ENCODE measurements around the gene DEDD. TPM values are rescaled to one million over a fixed set of nuclear protein-coding genes. Genes with fewer than 3 reads are reported as not detected.

The DEDD gene
- total and polyA plus RNA-seq, 2 of the 13 experiments (the other 11 are each of a cell fraction or from before 2014, with no cell fraction given) = 12.6 to 27.8 TPM

GRCh38 chr1:161096530-161096929 is 35.9 kb downstream of the DEDD start (continued):
- no peak for TF ChIP-seq PBX2 (CRISPR knock-in tag; IDR thresholded peaks at IDR 0.05)
- TF ChIP-seq KMT2B (CRISPR knock-in tag; IDR thresholded peaks at IDR 0.05) = no peak
- TF ChIP-seq HNF4G (IDR thresholded peaks at IDR 0.05; ENCODE audit: borderline replicate concordance, low read depth, low read length) = no peak
- TF ChIP-seq HNF4G (CRISPR knock-in tag; IDR thresholded peaks at IDR 0.05; ENCODE audit: borderline replicate concordance, low read depth) = no peak
- no peak for TF ChIP-seq ZNF30 (CRISPR knock-in tag; IDR thresholded peaks at IDR 0.05)
- TF ChIP-seq SRSF9 (IDR thresholded peaks at IDR 0.05; ENCODE audit: borderline replicate concordance, insufficient read depth, low read depth, low read length, poor library complexity, severe bottlenecking) = no peak
- TF ChIP-seq SAFB2 (CRISPR knock-in tag; IDR thresholded peaks at IDR 0.05; ENCODE audit: borderline replicate concordance, low read depth) = no peak
- TF ChIP-seq PHF21A (CRISPR knock-in tag; IDR thresholded peaks at IDR 0.05) = no peak
- TF ChIP-seq ZNF121 (CRISPR knock-in tag; IDR thresholded peaks at IDR 0.05) = no peak
- TF ChIP-seq RFX5 (IDR thresholded peaks at IDR 0.05; ENCODE audit: low read depth, low read length) = no peak
- TF ChIP-seq JDP2 (CRISPR knock-in tag; IDR thresholded peaks at IDR 0.05; ENCODE audit: borderline replicate concordance) = no peak
- TF ChIP-seq JUND (CRISPR knock-in tag; IDR thresholded peaks at IDR 0.05) = no peak
- no peak for TF ChIP-seq SIN3A (IDR thresholded peaks at IDR 0.05; ENCODE audit: borderline replicate concordance, low read depth, low read length)
- no peak for TF ChIP-seq RNF2 (conservative IDR thresholded peaks at IDR 0.05; ENCODE audit: low read depth)

GRCh38 chr1:161096015-161096414 is 36.5 kb downstream of the DEDD start:
- Histone ChIP-seq H3K9me3 (ENCODE audit: low read length) (no peaks in the 10 kb centered on the region), H3K27ac (ENCODE audit: extremely low read length, insufficient read depth, low read length) (no peak overlapping the region), H3K27me3 (ENCODE audit: control insufficient read depth in 1 of 2, insufficient read depth in 2 of 2, low read length in 2 of 2) (peaks cover 0 to 15% of the 10 kb centered on the region in 2 experiments; a peak in 2 of 5 replicates), H4K20me1 (ENCODE audit: insufficient read depth, low read length) (no peaks in the 10 kb centered on the region), H3K36me3 (replicated peaks in 1 of 2; ENCODE audit: control insufficient read depth in 1 of 2, insufficient read depth in 2 of 2, low read length in 2 of 2) (peaks cover 0 to 3% of the 10 kb centered on the region in 2 experiments; a peak in 3 of 5 replicates), H3K79me2 (ENCODE audit: insufficient read depth, low read length) (no peaks in the 10 kb centered on the region), H3K4me1 (ENCODE audit: insufficient read depth, low read length) (peaks cover 15% of the 10 kb centered on the region), H3K4me3 (replicated peaks in 1 of 3; ENCODE audit: insufficient read depth in 1 of 3, low read depth in 2 of 3, low read length in 3 of 3) (no peak overlapping the region), H2AFZ (ENCODE audit: low read length) (no peak overlapping the region), H3K4me2 (ENCODE audit: low read depth, low read length) (no peak overlapping the region), H3K9ac (ENCODE audit: insufficient read depth, low read depth, low read length) (no peak overlapping the region)
- DNase-seq (ENCODE audit: low spot score) (no peak), FAIRE-seq (no peak), ATAC-seq (no peak)
- in situ Hi-C loops (cut with HindIII; ENCODE audit: extremely low pct_ligation_motif_present, low pct_unique_long_range_greater_than_20kb) (loop anchor here (10.0 kb wide), 1 partner anchor 101 kb away; no protein-coding TSS in a partner anchor), intact Hi-C loops (cut with micrococcal nuclease; ENCODE audit: unreplicated experiment) (loop anchor here (2.0 kb wide), 2 partner anchors 43 to 99 kb away; no protein-coding TSS in a partner anchor)
- WGBS (ENCODE audit: low lambda C conversion rate) = 36% methylated on average over 1 of the region's 2 CpGs
- ChIA-PET POLR2A (no interaction called here), CTCF (ENCODE audit: low intra/inter-chr PET ratio, low total read pairs) (interaction anchor here (3.3 kb wide), 1 partner anchor 23 kb away, joined by 50 read pairs; no protein-coding TSS in a partner anchor)
- no TSS peak for BruUV-seq (replicated peaks)
- TF ChIP-seq E2F1 (CRISPR knock-in tag; IDR thresholded peaks at IDR 0.05) (no peak), USF2 (IDR thresholded peaks at IDR 0.05; ENCODE audit: low read depth, low read length) (no peak), USF2 (CRISPR knock-in tag; IDR thresholded peaks at IDR 0.05; ENCODE audit: borderline replicate concordance) (no peak), MATR3 (CRISPR knock-in tag; IDR thresholded peaks at IDR 0.05) (no peak), PRPF4 (IDR thresholded peaks at IDR 0.05; ENCODE audit: low read depth, low read length, poor library complexity, severe bottlenecking) (no peak)

Data from HepG2 (cell line).